Prostate gland (tissue), 2 donors: Measurements from ENCODE around the gene CD300A. TPM values are rescaled to one million over a fixed set of nuclear protein-coding genes. Genes with fewer than 3 reads are reported as not detected.
A peak's percentile ranks its signal among the peaks of the same experiment; 100 is the strongest.

Source experiments
- DNase-seq: peaks from one replicate; pipeline ENCODE4 v3.0.0-alpha.2; 2019; ENCODE audit warnings: low spot score
- H3K27ac ChIP-seq, 2 donors: fragments of 200-600 bp; sonication (generic); 2 replicates each; pipeline ENCODE4 v1.5.1; 2017 to 2019
- H3K27me3 ChIP-seq: fragments of 200-600 bp; sonication (generic); replicated peaks from 2 replicates; pipeline ENCODE4 v1.5.1; 2019; ENCODE audit not compliant: insufficient read depth
- H3K36me3 ChIP-seq, 2 donors: fragments of 200-600 bp; sonication (generic); 1 replicate in 1 of 2; 2 replicates in 1 of 2; pipeline versions ENCODE4 v1.5.1 to v1.8.1; 2017 to 2019
- H3K4me1 ChIP-seq: fragments of 200-600 bp; sonication (generic); replicated peaks from 2 replicates; pipeline ENCODE4 v1.5.1; 2019
- H3K4me3 ChIP-seq, 2 donors: fragments of 200-600 bp; sonication (generic); 2 replicates each; pipeline ENCODE4 v1.5.1; 2017 to 2019
- H3K9me3 ChIP-seq: fragments of 200-600 bp; sonication (generic); 2 replicates; pipeline ENCODE4 v1.5.1; 2017
- POLR2A ChIP-seq: fragments of 450-650 bp; IDR thresholded peaks from one replicate; pipeline ENCODE4 v1.6.1; 2016; ENCODE audit warnings: antibody characterized with exemption, mild to moderate bottlenecking
- POLR2AphosphoS5 ChIP-seq: sonication (generic); formaldehyde crosslinking; IDR thresholded peaks from one replicate; pipeline ENCODE4 v1.6.1; 2017; ENCODE audit warnings: antibody characterized with exemption
- WGBS: methylation state at CpG from one replicate; pipeline ENCODE4 v1.1.5; 2018; 5-methylcytosine and 5-hydroxymethylcytosine counted together
- intact Hi-C: fragments of 100-400 bp; cut with DNase I; formaldehyde crosslinking; loops from one replicate; pipeline ENCODE4 v1.14.2; 2022
- total RNA-seq, 2 donors: library from RNA; depleted of rRNA; stranded (reverse); fragments of >200 nt; gene quantifications; one replicate each; pipeline ENCODE4 v1.1.0, GENCODE V29; 2016
- TF ChIP-seq, protein P1 (sequence below), 4 experiments: fragments of 200-600 bp in 2 of 4; fragments of 450-650 bp in 2 of 4; sonication (generic) in 2 of 4; IDR thresholded peaks; 1 replicate in 3 of 4; 2 replicates in 1 of 4; pipeline ENCODE4 v1.5.1; 2016 to 2019; ENCODE audit warnings: antibody characterized with exemption in 4 of 4, mild to moderate bottlenecking in 2 of 4, moderate library complexity in 2 of 4

Gene CD300A
- total RNA-seq, 2 donors from 2014 or later = 2.1 to 4.1 TPM

DNA sequence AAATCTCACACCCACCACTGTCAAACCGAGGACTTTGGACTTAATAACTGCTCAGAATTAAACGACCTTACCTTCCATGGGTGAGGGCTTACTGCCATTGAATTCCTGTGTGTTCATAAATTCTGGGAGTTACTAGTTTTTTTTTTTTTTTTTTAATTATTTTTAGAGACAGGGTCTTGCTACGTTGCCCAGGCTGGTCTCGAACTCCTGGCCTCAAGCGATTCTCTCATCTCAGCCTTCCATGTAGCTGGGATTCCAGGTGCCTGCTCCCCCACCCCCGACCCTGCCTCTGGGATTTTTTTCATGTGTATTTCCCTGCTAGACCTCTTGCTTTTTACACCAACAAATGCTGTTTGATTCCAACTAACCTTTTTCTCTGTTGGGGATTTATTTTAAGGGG lies 14.9 kb upstream of the CD300A start:
- no peaks in the 10 kb centered on the region for H3K9me3 ChIP-seq
- H3K27ac ChIP-seq = no peak overlapping the region
- intact Hi-C loops = loop anchor here (5.0 kb wide), 1 partner anchor 239 kb away; the partner anchor contains the start of gene TTYH2
- no peak for TF ChIP-seq POLR2AphosphoS5
- TF ChIP-seq POLR2A = no peak
- TF ChIP-seq, protein P1, sequence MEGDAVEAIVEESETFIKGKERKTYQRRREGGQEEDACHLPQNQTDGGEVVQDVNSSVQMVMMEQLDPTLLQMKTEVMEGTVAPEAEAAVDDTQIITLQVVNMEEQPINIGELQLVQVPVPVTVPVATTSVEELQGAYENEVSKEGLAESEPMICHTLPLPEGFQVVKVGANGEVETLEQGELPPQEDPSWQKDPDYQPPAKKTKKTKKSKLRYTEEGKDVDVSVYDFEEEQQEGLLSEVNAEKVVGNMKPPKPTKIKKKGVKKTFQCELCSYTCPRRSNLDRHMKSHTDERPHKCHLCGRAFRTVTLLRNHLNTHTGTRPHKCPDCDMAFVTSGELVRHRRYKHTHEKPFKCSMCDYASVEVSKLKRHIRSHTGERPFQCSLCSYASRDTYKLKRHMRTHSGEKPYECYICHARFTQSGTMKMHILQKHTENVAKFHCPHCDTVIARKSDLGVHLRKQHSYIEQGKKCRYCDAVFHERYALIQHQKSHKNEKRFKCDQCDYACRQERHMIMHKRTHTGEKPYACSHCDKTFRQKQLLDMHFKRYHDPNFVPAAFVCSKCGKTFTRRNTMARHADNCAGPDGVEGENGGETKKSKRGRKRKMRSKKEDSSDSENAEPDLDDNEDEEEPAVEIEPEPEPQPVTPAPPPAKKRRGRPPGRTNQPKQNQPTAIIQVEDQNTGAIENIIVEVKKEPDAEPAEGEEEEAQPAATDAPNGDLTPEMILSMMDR (IDR thresholded peaks at IDR 0.05) = no peak
- 84% methylated on average over 6 of the region's 6 CpGs for WGBS
- no peaks in the 10 kb centered on the region for H3K36me3 ChIP-seq
- no peaks in the 10 kb centered on the region for H3K27me3 ChIP-seq
- peaks cover 23% of the 10 kb centered on the region for H3K4me1 ChIP-seq
- no peak overlapping the region for H3K4me3 ChIP-seq
- DNase-seq = no peak

DNA sequence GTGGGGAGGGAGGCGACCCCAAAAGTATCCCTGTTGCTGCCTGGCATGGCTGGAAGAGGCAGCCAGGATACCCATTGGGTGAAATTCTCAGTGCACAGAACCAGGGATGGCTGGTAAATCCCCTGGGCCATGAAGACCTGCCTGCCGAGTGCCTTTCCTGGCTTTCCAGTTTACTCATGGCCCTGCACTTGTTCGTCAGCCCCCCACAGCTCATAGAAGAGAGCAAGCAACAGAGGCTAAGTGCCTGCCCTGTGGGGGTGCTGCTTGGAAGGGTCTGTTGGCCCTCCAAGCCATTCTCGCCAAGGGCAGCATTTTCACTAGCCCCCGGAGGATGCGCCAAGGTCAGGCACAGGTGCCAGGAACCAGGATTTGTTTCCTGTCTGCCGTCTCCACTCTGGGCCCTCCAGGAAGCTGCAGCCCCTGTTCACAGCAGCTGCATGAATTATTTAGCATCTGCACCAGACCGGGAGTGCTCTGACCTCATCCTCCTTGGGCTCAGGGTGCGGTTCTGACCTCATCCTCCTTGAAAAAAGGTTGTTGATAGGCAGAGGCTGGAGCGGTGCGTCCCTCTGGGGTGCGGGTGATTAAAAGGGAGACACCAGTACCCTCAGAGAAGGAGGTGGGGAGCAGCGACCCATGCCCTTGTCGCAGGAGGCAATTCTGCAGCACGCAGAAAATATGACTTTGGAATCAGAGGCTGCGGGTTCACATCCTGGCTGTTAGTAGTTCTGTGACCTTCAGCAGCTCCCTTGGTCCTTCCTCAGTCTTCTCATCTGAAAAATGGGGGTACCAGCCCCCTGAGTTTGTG lies 14.2 kb upstream of the CD300A start:
- TF ChIP-seq POLR2AphosphoS5 = no peak
- TF ChIP-seq, protein P1 (IDR thresholded peaks at IDR 0.05) = no peak
- Histone ChIP-seq H3K4me3 (no peak overlapping the region), H3K9me3 (no peaks in the 10 kb centered on the region), H3K27me3 (no peaks in the 10 kb centered on the region), H3K4me1 (peaks cover 16% of the 10 kb centered on the region), H3K36me3 (no peaks in the 10 kb centered on the region), H3K27ac (peak overlapping the region; percentile 87 to 88)
- no peak for DNase-seq
- 68% methylated on average over 16 of the region's 16 CpGs for WGBS
- intact Hi-C loops = loop anchor here (5.0 kb wide), 1 partner anchor 240 kb away; the partner anchor contains the start of gene TTYH2

DNA sequence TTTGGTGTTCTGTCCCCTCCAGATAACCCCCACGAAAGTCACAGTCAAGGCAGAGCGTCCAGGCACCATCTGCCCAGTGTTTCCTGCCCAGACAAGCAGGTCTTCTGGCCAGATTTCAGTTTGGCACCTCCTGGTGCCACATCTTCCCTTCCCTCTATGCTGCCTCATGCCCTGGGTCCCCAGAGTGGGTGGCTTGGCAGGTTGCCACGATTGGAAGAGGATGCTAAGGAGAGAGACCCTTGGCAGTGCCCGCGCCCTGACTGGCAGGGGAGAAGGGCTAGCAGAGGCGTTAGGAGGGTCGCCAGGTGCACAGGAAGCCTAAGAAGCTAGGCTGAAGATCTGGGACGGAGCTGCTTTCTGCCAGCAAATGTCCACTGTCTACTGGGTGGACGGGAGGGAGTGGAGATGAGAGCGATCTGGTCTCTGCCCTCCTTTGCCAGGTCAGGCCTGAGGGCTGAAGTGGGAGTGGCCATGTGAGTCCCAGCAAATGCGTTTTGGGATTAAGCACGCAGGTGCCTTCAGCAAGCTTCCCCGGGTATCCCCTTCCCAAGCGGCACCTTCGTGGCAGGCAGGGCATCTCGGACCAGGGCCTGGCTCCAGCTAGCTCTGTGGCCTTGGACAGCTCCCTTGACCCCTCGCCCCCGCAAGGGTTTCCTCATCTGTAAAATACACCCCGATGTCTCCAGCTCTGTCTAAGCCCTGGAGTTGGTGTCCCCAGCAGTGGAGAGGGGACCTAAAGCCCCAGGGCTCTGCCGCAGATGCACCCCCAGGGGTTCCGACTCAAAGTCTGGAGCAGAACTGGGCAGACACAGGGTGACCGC lies 13.4 kb upstream of the CD300A start:
- 49% methylated on average over 22 of the region's 22 CpGs for WGBS
- Histone ChIP-seq H3K9me3 (no peaks in the 10 kb centered on the region), H3K4me1 (peaks cover 15% of the 10 kb centered on the region), H3K4me3 (peak overlapping the region; percentile 20 to 39), H3K27ac (peak overlapping the region; percentile 87 to 88), H3K27me3 (no peaks in the 10 kb centered on the region), H3K36me3 (no peaks in the 10 kb centered on the region)
- peak; percentile 5 for TF ChIP-seq POLR2A
- TF ChIP-seq, protein P1 (IDR thresholded peaks at IDR 0.05) = no peak
- TF ChIP-seq POLR2AphosphoS5 = no peak
- no peak for DNase-seq
- intact Hi-C loops = loop anchor here (5.0 kb wide), 1 partner anchor 241 kb away; the partner anchor contains the start of gene TTYH2

DNA sequence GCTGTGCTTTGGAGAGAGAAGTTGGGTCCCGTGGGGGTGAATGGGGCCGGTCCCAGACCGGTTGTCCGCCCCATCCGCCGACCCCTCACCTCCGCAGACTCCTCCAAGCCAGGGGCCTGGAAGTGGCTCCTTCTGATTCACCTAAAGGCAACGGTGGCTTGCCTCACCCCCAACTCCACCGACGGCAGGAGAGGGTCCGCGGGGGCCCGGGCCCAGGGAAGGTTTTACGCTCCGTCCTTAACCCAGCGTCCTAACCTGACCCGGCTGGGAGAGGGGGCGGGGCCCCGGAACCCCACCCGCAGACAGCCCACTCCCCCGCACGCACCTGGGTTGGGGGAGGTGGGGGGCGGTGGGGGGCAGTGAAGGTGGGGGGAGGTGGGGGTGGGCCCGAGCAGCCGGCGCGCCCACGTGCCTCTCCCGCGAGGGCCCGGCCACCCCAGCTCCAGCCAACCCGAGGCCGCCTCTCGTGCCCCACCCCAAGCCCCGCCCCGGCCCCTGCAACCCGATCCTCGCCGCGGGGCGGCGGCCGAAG lies 12.7 kb upstream of the CD300A start:
- peak overlapping the region; percentile 87 to 88 for H3K27ac ChIP-seq
- DNase-seq = no peak
- no peaks in the 10 kb centered on the region for H3K27me3 ChIP-seq
- H3K4me1 ChIP-seq = peaks cover 15% of the 10 kb centered on the region
- H3K36me3 ChIP-seq = no peaks in the 10 kb centered on the region
- TF ChIP-seq, protein P1 (IDR thresholded peaks at IDR 0.05) = no peak
- no peak for TF ChIP-seq POLR2A
- TF ChIP-seq POLR2AphosphoS5 = no peak
- 7% methylated on average over 23 of the region's 43 CpGs for WGBS
- peak overlapping the region; percentile 20 to 39 for H3K4me3 ChIP-seq
- intact Hi-C loops = loop anchor here (5.0 kb wide), 1 partner anchor 241 kb away; the partner anchor contains the start of gene TTYH2
- no peaks in the 10 kb centered on the region for H3K9me3 ChIP-seq
